KMS-11 (cell line): ENCODE data around the gene BCL2L2.

Experiments used
- H2AFZ ChIP-seq: fragments of 200-600 bp; sonication (generic); 2 replicates; pipeline ENCODE4 v1.6.1; 2016; ENCODE audit warnings: antibody characterized with exemption, mixed run types, low read depth
- H3K27ac ChIP-seq: fragments of 200-600 bp; sonication (generic); 2 replicates; pipeline ENCODE4 v1.6.1; 2016; ENCODE audit warnings: mild to moderate bottlenecking, mixed run types
- H3K27me3 ChIP-seq: fragments of 200-600 bp; sonication (generic); 2 replicates; pipeline ENCODE4 v1.6.1; 2017; ENCODE audit warnings: mild to moderate bottlenecking, low read depth, mixed run types, moderate library complexity; ENCODE audit not compliant: insufficient read depth
- H3K36me3 ChIP-seq: fragments of 200-600 bp; sonication (generic); 2 replicates; pipeline ENCODE4 v1.6.1; 2017; ENCODE audit warnings: mild to moderate bottlenecking, mixed run types; ENCODE audit not compliant: insufficient read depth
- H3K4me1 ChIP-seq: fragments of 200-600 bp; sonication (generic); 2 replicates; pipeline ENCODE4 v1.6.1; 2016; ENCODE audit warnings: mild to moderate bottlenecking, low read depth, mixed run types; ENCODE audit not compliant: poor library complexity, severe bottlenecking
- H3K4me2 ChIP-seq: fragments of 200-600 bp; sonication (generic); 2 replicates; pipeline ENCODE4 v1.7.0; 2016; ENCODE audit warnings: mild to moderate bottlenecking, mixed run types
- H3K4me3 ChIP-seq: fragments of 200-600 bp; sonication (generic); IDR thresholded peaks from 2 replicates; pipeline ENCODE4 v1.6.1; 2017; ENCODE audit warnings: low read depth, low read length, mixed read lengths; ENCODE audit not compliant: insufficient read depth
- H3K79me2 ChIP-seq: fragments of 200-600 bp; sonication (generic); 2 replicates; pipeline ENCODE4 v1.6.1; 2016; ENCODE audit warnings: low read depth, mixed run types; ENCODE audit not compliant: insufficient read depth
- H3K9ac ChIP-seq: fragments of 200-600 bp; sonication (generic); 2 replicates; pipeline ENCODE4 v1.6.1; 2016; ENCODE audit warnings: mild to moderate bottlenecking, mixed run types
- H4K20me1 ChIP-seq: fragments of 200-600 bp; sonication (generic); 2 replicates; pipeline ENCODE4 v1.6.1; 2016; ENCODE audit warnings: mild to moderate bottlenecking, mixed run types; ENCODE audit not compliant: insufficient read depth
- CTCF ChIP-seq: fragments of 200-600 bp; sonication (generic); conservative IDR thresholded peaks from 2 replicates; pipeline ENCODE4 v1.6.1; 2017; ENCODE audit warnings: low read depth, mild to moderate bottlenecking, antibody characterized with exemption, low read length, moderate library complexity, mixed read lengths

Gene BCL2L2

DNA sequence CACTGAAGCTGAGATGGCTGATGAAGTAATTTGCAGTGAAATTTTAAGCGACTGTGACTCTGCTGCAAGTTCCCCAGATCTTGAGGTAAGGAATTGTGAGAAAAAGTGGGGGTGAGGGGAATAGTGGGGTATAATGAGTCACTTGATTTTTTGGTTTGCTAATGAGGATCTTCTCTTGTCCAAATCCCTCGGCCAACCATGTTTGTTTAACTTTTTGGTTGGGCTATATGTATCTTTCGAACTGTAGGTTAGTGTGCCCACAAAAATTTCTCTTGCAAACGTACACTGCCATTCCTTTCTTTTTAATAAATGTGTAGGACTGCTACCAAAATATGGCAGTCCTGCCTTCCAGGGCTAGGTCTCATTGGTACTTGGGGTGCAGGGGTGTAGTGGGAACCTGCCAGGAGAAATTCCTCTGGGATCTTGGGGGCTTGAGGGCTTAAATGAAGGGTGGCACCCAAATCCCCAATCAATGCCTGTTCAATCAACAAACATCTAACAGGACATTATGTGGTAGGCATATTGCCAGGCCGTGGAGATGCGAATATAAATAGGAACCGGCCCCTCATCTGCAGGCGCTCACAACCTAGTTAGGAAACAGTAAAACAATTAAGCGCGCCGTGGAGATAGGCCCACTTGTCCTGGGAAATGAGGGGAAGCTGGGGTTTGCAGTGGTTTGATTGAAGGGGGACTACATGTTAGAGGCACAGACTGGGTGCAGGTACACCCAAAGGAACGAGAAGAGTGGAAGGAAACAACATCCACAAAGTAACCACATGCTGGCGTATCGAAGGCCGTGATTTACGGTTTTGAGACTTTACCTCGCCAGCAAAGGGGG lies 13.3 kb downstream of the BCL2L2 start:
- no peaks in the 10 kb centered on the region for H3K27me3 ChIP-seq
- H4K20me1 ChIP-seq = no peaks in the 10 kb centered on the region
- peaks cover 18% of the 10 kb centered on the region for H3K4me1 ChIP-seq
- no peaks in the 10 kb centered on the region for H3K36me3 ChIP-seq
- TF ChIP-seq CTCF = no peak
- H3K79me2 ChIP-seq = peaks cover 25% of the 10 kb centered on the region
- H3K4me3 ChIP-seq = no peak overlapping the region
- H3K27ac ChIP-seq = peak overlapping the region; percentile 74
- peak overlapping the region; percentile 23 for H2AFZ ChIP-seq
- peak overlapping the region; percentile 44; the same call in 1 of the 2 replicates for H3K9ac ChIP-seq
- peak overlapping the region; percentile 74; the same call in 1 of the 2 replicates for H3K4me2 ChIP-seq

- TF ChIP-seq CTCF = no peak
- peaks cover 20% of the 10 kb centered on the region for H3K4me1 ChIP-seq
- H3K9ac ChIP-seq = peak within 1 kb of the TSS; percentile 78
- peak within 1 kb of the TSS; percentile 74 for H3K27ac ChIP-seq
- peak within 1 kb of the TSS; percentile 23; the same call in 1 of the 2 replicates for H2AFZ ChIP-seq
- H3K27me3 ChIP-seq = no peaks in the 10 kb centered on the region
- no peaks in the 10 kb centered on the region for H3K36me3 ChIP-seq
- H3K4me2 ChIP-seq = peak within 1 kb of the TSS; percentile 87
- no peaks in the 10 kb centered on the region for H4K20me1 ChIP-seq
- peaks cover 25% of the 10 kb centered on the region for H3K79me2 ChIP-seq
- H3K4me3 ChIP-seq = no peak within 1 kb of the TSS
Measured at GRCh38 chr14:23320584-23321571, 14.2 kb downstream of the BCL2L2 start, which contains the start of gene PABPN1. Gene PABPN1, plus strand, starts transcription at chr14:23321457. Its CDS starts 13 bp downstream, at chr14:23321470.

DNA sequence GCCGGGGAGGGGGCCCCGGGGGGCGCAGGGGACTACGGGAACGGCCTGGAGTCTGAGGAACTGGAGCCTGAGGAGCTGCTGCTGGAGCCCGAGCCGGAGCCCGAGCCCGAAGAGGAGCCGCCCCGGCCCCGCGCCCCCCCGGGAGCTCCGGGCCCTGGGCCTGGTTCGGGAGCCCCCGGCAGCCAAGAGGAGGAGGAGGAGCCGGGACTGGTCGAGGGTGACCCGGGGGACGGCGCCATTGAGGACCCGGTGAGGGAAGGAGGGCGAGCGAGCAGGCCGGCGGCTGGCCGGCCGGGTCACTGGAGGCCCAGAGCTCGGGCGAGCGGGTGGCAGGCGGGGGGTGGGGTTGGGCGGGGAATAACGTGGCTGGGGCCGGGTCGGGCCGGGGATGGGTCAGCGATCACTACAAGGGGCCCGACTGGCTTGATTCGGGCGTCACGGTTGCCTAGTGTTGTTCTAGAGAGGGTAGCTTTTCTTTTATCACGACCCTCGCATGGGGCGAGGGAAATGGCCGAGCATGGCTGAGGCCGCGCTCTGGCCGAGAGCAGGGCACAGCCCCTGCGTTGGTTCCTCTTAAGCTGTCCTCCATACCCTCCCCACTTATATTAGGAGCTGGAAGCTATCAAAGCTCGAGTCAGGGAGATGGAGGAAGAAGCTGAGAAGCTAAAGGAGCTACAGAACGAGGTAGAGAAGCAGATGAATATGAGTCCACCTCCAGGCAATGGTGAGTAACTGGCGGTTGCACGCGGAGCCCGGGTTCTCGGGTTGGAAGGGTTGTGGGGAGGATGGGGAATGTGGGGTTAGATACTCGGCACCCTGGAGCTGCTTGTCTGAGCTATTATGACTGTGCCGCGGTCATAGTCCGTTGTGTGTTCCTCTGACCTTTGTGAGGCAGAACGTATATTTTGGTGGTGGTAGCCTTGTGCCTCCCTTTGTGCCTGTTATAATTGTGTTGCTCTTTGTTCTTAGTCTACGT lies 15.2 kb downstream of the BCL2L2 start:
- Histone ChIP-seq H3K79me2 (peaks cover 25% of the 10 kb centered on the region), H4K20me1 (no peaks in the 10 kb centered on the region), H2AFZ (no peak overlapping the region), H3K36me3 (no peaks in the 10 kb centered on the region), H3K4me2 (peak overlapping the region; percentile 87), H3K9ac (peak overlapping the region; percentile 78), H3K4me3 (no peak overlapping the region), H3K4me1 (peaks cover 28% of the 10 kb centered on the region), H3K27me3 (no peaks in the 10 kb centered on the region), H3K27ac (peak overlapping the region; percentile 71)
- TF ChIP-seq CTCF = no peak
